Stimulated activated CD4-positive, alpha-beta T cell treated with anti-CD3 and anti-CD28 coated beads, Interleukin-2, amount 100 ng/mL, for 4 hours (primary cell): ENCODE measurements around the gene BABAM2.
"Not testable (repeated sequence)": the region's sequence is repeated elsewhere in the genome, so short reads cannot be mapped to it uniquely, and the experiment has no call there.

Experiments used
- DNase-seq: peaks from one replicate; pipeline ENCODE4 v3.0.0-alpha.2; 2020; ENCODE audit warnings: low read depth

Gene BABAM2

DNA sequence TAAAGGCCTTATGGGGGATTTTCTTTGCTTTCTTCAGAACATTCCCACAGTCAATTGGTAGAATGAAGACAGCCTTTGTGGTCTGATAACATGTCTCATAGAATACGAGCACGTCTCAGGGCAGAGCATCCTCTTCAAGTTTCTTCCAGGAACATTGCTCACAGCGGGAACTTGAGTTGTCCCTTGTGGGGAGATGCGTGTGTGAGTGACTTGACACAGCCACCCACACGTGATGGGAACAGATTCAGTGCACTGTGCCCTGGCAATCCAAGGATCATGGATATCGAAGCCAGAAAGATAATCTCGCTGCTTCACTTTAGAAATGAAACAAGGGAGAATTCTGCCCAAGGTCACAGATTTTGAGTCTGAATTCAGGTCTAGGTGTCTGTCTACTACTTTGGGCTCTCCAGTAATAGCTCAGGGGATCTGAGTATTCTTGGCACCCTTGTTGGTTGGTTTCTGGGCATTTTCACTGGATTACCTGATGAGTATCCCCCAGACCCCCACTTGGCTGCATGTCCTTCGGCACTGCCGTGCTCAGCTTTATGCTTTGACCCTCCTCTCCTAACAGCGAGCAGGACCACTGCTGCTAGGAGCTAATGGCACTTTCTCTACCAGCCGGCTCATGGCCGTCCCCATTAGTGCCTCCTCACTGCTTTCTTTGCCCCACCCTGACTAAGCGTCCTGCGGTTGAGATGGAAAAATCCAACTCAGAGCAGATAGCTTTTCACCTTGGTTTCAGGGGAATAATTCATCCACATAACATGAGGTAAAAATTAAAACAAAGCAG is 426.2 kb downstream of the BABAM2 start:
- no peak for DNase-seq

DNA sequence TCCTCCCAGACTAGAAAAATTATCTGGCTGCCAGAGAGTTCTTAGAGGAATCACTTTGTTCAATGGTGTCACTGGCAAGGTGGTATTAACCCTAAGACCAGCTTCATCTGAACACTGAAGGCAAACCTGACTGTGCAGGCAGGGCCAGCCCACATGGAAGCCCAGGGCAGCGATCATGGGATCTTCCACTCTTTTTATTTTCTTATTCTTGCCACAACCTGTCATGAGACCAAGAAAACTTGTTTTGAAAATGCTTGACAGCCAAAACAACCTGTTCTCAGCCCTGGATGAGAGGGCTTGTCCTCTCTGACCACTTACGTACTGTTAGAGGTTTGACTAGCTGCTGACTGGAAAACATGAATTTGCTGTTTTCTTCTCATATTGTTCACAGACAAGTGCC is 426.9 kb downstream of the BABAM2 start:
- no peak for DNase-seq

DNA sequence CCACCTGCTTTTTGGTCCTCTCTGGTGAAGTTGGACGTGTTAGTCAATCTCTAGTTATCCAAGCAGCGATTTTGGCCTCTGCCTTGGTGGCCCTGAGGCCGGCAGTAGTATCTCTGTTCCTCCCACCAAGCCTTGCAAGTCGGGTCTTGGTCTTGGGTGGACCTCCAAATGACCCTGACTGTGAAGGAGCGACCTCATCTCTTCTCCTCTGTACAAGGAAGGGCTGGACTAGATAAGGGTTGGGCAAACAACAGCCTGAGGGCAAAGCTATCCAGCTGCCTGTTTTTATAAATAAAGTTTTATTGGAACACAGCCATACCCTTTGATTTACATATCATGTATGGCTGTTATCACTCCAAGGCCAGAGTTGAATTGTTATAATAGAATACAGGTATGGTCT is 427.5 kb downstream of the BABAM2 start:
- no peak for DNase-seq

DNA sequence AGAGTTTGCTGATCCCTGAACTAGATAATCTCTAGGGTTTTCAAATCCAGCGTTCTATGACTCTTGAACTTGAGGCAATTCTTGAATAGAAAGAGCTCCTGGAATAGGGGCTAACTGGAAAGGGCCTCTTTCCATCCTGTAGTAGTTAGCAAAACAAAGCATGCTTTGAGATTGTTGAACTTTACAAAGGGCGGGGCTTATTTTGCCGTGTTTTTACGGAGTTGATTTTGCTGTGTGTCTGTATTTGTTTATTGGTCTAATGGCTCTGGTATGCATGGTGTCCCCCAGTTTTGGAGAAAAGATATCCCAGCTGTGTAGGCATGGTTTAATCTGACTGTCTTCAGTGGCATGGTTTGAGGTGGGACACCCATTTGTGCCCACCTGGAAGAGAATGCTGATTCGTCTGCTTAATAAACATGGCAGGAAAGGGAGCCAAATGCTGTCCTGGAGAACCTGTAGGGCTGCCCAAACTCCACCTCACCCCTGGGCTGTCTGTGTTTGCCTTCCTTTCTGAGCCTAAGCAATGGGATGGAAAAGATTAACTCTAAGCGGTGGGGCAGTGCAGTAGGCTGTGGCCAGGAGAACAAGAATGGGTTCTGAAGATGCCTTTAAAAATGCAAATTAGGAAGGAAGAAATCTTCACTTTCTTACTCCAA is 428.1 kb downstream of the BABAM2 start:
- no peak for DNase-seq

DNA sequence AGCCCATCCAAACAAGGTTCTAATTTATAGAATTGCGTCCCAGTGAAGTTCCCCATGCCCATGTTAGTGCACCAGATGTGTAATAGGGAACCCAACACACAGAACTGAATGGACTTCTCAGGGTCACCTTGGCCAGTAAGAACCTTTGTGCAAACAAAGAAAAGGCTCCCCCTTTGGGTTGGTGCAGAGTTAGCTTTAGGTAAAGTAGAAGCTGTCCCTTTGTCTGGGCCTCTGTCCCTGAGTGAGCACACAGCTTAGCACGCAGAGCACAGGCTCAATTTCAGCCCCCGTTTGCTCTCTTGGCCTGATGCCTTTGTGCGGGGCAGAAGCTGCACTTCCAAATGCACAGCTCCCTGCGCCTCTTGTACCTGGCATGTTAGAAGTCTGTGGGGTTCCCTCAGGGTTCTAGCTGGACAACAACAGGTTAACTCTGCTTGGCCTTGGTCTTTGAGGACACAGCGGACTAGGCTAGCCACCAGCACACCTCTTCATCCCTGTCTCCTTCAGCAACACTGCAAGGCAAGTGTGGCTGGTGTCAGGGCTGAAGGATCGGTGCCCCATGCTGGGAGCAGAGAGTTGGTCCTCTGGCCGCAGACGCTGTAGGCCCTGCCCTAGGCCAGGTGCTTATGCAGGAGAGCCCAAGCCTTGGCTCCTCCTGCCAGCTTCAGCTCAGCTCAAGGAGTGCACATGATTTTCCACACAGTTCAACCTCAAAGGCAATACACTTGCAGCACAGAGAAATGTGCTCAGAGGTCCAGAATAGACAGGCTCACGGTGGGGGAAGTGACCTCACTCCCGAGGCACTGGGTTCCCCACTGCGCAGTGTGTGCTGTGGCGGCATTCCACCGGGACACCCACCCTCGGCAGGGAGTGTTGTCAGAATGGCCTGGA is 428.8 kb downstream of the BABAM2 start:
- DNase-seq = no peak

DNA sequence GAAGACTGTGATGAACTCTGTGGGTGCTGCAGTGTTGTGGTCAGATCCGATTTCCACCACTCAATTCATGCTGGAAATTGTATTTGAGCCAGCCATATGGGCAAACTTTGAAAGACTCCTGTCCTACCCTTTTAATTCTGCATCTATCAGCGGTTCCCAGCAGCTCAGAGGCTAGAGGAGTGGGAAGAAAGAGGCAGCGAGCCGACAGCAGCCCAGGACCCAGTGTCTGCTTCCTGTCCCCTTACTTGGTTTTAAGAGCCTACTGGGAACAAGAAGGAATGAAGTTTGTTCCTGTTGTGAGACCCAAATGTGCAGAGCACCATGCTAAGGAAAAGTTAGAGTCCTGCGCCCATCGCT is 429.5 kb downstream of the BABAM2 start:
- no peak for DNase-seq

DNA sequence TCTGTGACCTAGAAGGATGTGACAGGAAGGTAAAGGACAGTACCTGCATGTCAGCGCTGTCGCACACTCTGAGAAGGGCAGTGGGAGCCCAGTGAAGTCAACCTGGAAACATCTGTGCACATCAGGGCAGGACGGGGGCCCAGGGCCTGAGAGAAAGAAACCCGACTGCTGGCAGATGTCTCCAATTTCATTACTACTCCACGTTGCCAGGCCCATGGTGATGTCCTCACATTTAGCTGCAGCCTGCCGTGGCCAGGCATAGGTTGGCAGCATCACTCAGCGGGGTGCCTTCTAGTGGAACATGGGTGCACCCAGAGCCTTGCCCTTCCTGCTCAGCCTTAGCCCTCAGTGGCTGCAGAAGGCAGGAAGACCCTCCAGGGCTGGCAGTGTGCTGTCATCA is 429.8 kb downstream of the BABAM2 start:
- no peak for DNase-seq

DNA sequence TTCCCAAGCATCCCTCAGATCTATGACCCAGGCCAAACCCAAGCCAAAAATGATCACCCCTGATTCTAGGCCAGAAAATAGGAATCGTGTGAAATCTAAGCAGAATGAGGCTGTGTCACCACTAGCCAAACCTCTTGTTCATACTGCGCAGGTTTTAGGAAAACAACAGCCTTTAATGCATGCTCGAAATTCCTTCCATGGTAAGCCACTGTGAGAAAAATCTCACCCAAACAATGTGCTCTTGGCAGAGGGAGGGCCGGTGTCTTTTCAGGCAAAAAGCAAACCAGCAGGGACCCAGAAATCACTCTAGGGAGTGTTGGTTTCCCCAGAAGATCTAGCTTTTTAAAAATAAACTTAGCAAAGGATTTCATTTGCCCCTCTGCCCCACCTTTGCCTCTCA is 430.9 kb downstream of the BABAM2 start:
- DNase-seq = no peak

DNA sequence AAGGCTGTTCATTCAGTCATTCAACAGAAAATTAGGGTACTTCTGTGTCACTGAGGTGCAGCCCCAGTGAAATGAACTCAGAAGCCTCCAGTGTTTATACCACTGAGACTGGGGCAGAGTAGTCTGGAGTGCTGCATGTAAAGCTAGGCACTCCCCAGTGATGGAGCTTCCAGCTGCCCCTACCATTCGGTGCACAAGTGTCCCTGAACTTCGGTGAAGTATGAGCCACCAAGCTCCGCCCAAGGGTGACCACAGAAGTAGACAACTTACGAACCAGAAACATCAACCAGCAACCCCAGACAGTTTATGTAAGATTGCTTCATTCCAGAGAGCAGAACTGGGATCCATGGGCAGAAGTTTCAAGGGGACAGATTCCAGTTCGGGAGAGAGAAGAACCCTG is 431.5 kb downstream of the BABAM2 start:
- DNase-seq = no peak

DNA sequence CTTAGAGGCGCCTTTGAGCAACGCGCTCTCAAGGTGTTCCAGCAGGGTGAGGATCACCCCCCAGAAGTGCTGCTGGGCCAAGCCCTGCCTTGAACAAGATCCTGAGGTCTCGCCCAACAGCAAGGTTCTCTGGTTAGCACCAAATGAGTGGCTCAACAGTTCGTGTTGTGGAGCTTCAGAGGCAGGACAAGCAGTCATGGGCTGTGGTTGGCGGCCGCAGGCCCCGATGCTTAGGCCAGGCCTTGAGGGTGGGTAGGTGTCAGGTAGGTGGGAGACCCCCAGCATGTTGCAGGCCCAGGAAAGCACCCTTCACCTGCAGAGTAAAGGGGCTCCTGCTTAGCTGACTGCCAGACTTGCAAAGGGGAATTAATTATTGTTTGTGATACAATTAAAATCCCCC is 431.9 kb downstream of the BABAM2 start:
- DNase-seq = no peak

DNA sequence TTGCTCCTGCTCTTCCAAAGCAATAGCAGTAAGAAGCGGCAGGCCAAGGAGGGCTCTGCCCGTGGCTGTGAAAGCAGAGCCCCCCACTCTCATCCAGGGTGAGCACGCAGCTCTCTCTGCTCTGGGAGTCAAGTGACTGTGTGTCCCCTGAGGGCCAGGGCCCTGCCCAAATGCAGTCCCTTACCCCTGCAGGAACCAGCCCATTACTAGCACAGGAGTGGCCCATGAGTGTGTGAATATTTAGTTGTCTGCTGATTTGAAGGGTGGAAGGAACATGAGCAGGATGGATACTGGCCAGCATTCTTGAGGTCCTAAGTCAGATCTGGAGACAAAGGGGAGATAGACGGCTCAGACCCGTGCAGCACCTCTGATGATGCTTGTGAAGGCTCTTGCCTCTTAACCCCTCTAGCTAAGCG is 432.5 kb downstream of the BABAM2 start:
- no peak for DNase-seq

DNA sequence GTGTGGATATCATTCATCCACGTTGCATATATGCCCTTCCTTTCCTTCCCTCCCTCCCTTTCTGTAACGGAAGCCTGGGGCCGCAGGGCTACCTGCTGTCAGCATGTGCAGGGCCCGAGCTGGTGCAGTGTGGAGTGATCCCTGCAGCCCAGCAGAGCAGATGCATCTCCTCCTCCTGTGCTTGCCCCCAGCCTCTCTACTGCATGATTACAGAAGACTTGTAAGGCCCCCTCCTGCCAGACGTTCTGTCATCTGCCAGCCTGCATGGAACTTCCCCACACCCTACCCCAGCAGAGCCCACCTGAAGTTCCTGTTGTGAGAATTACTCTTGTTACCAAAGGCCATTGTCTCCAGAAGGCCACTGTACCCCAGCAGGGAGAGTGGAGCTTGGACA is 434.6 kb downstream of the BABAM2 start:
- DNase-seq = no peak

DNA sequence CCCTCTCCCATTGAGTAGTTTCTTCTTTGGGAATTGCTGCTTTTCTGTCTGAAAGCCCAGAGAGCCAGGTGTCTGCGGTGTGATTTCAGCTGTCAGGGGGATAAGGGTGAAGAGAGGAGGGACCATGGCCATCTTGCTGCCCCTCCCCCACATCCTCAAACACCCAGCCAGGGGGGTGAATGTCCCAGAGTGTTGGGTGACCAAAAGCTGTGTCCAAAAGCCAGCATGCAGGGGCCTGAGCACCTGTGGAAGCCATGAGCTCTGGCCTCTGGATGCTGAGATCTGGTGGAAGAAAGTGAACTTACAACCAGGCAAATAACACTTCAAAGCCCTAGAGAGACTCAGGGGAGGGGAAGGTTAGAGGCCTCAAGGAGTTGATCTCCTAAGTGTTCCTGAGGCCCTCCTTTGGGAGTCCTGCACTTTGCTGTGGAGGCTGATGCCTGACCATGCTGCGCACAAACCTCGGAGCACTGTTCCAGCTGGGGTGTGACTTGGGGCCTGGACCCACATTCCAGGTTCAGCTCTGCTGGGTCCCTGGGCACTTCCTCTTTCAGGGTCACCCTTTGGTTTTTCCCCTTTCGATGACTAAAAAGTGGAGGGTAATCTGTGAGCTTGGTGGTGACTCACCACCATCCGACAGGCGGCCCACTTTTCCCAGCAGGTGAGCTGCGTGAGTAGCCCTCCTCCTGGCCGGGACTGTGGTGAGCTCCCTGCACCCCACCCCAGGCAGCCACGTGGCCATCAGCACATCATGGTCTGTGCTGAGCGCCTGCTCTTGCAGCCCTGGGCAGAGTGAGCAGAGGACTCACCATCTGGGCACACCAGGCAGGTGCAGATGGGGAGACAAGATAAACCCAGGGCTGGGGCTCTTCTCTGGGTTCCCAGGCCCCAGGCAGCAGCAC is 435.3 kb downstream of the BABAM2 start:
- DNase-seq = no peak

DNA sequence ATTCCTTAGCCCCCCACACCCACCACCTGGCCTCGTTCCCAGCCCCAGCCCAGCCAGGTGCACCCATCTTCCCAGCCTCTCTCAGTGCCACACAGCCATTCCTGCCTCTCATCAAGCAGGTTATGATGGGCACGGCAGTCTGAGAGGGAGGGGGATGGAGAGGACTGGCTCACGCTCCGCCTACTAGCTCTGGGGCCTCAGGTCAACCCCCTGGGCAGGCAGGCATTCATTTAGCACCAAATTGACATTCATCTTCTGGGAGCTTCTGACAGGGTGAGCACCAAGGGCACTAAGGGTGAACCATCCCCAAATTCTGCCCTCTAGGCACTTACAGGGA is 435.9 kb downstream of the BABAM2 start:
- no peak for DNase-seq

DNA sequence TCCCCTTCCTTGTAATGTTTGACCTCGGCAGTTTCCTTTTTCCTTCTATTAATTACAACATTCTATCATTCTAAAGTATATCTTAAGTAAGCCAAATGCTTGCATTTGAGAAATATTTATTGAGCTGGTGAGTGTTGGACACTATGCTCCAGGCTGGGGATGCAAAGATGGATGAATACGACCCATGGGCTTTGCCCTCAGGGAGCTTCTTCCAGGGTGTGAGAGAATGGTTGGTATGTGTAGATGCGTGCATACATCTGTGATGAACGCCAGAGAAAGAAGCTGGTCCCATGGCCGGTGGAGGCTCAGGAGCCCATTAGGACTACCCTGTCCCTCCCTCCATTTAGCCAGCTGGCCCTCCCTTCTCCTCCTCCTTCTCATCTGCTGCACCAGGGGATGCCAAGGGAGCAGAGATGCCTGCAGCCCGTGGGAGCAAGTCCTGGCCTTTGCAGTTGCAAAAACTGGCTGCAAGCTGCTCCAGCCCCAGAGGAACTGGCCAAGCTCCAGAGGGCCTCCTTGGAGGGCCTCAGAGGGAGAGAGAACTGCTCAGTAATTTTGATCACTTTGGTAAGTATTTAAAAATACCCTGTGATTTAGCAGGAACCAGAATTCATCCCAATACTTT is 436.5 kb downstream of the BABAM2 start:
- no peak for DNase-seq

DNA sequence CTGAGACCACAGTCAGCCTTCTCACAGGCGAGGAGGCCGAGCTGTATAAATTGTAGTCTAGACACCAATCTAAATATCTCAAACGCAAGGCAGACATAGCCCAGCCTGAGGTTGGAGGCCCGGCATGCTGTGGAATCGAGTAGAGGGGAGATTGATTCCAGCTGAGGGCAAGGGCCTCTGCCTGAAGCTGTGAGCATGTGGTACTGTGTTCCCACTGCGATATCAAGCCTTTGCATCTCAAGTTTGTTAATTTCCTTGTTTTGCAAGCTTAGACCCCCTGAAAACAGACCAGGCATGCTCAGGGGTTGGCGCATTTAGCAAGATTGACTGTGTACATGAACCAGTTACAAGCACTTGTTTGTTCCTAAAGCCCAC is 437.0 kb downstream of the BABAM2 start:
- DNase-seq = no peak

DNA sequence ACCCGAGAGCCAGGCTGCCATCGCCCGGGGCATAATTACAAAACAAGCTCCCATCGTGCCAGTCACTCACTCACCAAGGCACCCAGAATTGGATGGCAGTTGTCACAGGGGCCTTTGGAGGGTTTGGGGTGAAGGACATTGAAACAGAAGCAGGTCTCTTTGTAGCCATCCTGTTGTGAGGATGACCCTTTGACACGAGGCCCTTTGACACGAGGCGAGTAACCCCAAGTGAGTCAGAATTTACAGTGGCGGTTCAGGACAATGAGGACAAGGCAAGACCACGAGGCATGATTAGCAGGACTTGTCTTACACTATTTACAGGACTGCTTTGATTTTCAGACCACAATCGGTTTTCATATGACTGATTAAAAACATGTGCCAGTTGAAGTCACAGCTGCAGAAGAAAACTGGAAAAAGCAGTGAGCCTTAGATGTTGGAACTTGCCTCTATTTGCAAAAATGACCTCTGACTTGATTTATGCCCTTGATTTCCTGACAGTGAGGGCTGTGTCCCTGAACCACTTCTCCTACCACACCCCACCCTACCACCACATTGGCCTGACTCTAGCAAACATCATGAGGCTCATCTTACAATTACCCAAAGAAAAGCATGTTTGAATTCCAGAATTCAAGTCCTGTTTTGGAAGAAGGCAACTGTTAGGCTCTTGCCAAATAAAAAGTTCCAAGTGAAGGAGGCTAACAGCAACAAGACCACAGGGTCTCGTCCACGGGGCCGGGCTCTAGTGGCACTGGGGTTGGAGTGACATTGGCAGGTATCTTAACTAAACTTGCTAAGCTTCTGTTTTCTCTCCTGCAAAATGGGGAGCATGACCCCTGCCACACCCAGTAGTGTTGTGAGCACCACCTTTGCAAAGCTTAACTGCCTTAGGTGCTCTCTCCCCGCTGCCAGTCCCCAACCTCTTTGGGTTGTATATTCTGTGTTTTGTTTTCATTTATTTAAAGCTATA is 437.7 kb downstream of the BABAM2 start:
- no peak for DNase-seq

DNA sequence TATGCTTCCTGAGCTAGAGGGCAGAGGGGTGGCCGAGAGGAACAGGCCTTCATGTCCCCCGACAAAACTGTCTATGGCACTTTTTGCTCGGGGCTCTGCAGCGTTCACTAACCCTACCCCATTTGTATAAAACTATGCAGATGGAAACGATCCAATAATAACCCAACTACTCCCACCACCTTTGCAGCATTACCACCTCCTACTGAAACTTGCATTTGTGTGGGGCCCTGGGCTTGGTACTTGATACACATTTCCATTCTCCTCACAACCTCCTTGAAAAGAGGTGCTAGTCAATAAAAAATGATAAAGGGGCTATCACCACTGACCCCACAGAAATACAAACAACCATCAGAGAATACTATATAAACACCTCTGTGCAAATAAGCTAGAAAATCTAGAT is 438.7 kb downstream of the BABAM2 start:
- DNase-seq = no peak

DNA sequence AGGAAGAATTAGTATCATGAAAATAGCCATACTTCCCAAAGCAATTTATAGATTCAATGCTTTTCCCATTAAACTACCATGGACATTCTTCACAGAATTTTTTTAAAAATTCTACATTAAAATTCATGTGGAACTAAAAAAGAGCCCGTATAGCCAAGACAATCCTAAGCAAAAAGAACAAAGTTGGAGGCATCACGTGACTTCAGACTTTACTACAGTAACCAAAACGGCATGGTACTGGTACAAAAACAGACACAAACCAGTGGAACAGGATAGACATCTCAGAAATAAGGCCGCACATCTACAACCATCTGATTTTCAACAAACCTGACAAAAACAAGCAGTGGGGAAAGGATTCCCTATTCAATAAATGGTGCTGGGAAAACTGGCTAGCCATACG is 440.2 kb downstream of the BABAM2 start:
- not testable (repeated sequence) for DNase-seq

DNA sequence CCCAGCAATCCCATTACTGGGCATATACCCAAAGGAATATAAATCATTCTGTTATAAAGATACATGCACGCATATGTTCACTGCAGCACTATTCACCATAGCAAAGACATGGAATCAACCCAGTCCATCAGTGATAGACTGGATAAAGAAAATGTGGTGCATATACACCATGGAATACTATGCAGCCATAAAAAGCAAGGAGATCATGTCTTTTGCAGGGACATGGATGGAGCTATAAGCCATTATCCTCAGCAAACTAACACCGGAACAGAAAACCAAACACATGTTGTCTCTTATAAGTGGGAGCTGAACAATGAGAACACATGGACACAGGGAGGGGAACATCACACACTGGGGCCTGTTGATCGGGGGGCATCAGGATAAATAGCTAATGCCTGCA is 441.3 kb downstream of the BABAM2 start:
- DNase-seq = not testable (repeated sequence)
